AG09309 (cell line): ENCODE measurements around the gene PDZRN4.

ENCODE experiments used
- DNase-seq: peaks from one replicate; pipeline ENCODE4 v3.0.0-alpha.2; 2010; ENCODE audit warnings: low read depth
- H3K4me3 ChIP-seq: 2 replicates; pipeline ENCODE4 v1.5.1; 2011; ENCODE audit warnings: mild to moderate bottlenecking, low read depth, low read length, moderate library complexity; ENCODE audit not compliant: control insufficient read depth
- TF ChIP-seq, protein P1 (sequence below): IDR thresholded peaks from 2 replicates; pipeline ENCODE4 v1.5.1; 2011; ENCODE audit warnings: mild to moderate bottlenecking, low read depth, low read length, inconsistent platforms; ENCODE audit not compliant: insufficient read depth, control insufficient read depth; ENCODE audit errors: missing control alignments

PDZRN4 gene

DNA sequence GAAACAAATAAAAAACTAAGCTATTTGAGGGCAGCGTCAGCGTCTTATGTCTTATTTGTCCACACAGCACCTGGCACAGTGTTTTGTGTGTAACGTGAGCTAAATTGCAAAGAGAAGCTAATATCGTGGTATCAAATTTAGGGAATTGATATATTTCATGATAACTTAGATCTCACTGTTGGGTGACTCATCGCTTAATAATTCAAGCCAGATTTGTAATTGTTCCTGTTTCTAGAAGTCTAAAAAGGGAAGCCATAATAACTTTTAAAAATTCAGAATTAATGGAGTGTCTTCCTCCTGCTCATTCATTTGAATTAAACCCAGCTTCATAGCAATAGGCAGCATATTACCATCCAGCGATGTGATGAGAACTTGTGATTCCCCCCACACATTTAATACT, 214.7 kb downstream of the PDZRN4 start:
- TF ChIP-seq, protein P1, sequence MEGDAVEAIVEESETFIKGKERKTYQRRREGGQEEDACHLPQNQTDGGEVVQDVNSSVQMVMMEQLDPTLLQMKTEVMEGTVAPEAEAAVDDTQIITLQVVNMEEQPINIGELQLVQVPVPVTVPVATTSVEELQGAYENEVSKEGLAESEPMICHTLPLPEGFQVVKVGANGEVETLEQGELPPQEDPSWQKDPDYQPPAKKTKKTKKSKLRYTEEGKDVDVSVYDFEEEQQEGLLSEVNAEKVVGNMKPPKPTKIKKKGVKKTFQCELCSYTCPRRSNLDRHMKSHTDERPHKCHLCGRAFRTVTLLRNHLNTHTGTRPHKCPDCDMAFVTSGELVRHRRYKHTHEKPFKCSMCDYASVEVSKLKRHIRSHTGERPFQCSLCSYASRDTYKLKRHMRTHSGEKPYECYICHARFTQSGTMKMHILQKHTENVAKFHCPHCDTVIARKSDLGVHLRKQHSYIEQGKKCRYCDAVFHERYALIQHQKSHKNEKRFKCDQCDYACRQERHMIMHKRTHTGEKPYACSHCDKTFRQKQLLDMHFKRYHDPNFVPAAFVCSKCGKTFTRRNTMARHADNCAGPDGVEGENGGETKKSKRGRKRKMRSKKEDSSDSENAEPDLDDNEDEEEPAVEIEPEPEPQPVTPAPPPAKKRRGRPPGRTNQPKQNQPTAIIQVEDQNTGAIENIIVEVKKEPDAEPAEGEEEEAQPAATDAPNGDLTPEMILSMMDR = no peak
- H3K4me3 ChIP-seq = no peak overlapping the region
- no peak for DNase-seq

DNA sequence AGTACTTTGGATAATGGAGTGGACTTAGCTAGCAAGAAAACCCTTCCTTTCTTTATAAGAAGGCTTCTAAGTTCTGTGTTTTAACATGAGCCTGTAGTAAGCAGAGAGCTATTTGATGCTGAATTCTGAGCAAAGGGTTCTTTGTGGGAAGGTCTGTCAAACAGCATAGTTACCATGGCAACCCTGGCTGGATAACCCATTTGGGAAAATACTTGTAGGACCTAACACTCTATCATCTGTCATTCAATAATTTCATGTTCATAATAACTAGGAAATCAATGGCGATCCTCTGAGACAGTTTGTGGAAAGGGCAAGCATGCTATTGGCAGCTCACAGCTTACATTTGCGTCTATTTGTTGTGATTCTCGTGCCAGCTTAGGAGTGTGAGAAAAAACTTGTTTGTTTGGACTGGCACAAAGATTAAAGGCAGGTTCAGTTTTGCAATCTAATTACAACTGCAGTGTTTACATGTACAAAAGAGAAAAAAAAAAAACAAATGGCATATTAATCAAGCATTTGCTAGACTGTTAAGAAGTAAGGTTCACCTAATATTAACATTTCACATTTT, 219.2 kb downstream of the PDZRN4 start:
- TF ChIP-seq, protein P1 = no peak
- H3K4me3 ChIP-seq = no peak overlapping the region
- DNase-seq = no peak

DNA sequence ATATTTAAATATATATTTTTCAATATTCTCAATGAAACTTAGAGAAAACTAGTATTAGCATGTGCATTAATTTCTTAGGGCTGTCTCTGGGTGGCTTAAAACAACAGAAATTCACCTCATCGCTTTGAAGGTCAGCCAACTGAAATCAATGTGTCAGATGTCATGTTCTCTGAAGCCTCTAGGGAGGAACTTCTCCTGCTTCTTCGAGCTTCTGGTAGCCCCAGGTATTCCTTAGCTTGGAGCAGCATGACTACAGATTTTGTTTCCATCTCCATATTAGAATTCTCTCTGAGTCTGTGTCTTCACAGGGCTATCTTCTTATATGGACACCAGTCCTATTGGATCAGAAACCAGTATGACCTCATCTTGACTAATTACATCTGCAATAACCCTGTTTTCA, 221.5 kb downstream of the PDZRN4 start:
- TF ChIP-seq, protein P1 = no peak
- no peak for DNase-seq
- no peak overlapping the region for H3K4me3 ChIP-seq

DNA sequence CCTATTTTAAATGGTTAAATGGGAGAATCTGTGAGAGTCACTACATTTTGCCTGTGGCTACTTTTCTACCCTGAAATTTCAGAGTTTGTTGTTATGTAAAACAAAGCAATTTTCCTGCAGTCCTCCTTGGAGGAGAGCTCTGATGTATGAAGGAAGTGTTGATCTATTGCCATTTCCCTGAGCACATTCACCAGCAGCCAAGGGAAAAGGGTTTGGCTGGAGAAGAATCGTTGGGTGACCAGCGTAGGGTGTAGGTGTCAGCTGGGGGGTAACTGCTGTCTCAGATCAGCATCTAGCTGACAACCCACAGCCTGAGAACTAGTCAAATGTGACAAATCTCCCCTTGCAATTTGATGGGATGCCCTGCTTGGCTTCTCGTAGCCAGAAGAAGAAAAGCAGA, 230.5 kb downstream of the PDZRN4 start:
- no peak overlapping the region for H3K4me3 ChIP-seq
- TF ChIP-seq, protein P1 = no peak
- DNase-seq = no peak

DNA sequence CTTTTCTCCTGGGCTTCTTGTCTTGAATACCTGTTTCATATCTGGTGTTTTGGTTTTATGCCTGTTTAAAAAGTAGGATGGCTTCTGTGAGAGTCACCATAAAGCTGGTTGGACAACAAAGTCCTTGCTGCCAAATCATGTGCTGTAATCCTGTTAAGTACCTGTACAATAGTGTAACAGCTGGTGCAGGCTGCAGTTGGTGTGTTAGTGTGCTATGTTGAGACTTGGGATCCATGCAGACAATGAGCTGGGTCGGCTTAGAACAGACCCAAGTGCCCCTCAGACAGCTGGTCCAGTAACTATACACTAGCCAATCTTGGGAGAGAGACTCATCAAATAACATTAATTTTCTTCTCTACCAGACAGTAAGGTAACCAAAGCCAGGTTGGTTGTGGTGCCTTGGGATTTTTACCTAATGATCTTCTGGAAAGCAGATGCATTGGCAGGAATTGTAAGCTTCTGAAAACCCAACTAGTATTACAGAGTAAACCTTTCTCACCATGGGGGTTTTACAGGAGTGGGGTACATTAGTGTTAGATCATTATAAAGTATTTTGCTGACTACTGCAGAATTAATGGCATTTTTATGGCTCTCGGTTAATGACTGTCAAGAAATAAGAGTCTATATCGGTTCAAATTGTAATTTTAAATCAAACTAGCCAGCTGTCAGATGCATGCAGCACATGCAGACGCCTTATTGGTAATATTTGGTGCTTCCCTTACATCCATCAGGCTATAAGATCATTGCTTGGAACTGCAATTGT, 231.2 kb downstream of the PDZRN4 start:
- H3K4me3 ChIP-seq = no peak overlapping the region
- TF ChIP-seq, protein P1 = no peak
- no peak for DNase-seq

DNA sequence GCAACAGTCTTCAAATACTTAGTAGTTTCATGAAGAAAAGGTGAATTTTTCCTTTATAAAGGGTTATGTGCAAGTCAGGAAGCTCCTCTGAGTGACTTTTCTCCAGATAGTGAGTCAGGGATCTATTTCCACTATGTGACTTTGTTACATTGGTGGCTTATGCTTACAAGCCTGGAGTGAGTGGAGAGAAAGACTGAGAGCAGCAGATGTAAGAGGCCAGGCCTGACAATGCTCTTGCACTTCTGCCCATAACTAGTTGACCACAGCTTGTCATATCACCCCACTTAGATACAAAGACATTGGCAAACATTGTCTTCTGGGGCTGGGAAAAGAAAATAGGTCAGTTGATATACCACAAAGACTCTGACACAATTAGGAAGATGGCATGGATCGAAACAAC, 236.5 kb downstream of the PDZRN4 start:
- DNase-seq = no peak
- no peak overlapping the region for H3K4me3 ChIP-seq
- TF ChIP-seq, protein P1 = no peak

DNA sequence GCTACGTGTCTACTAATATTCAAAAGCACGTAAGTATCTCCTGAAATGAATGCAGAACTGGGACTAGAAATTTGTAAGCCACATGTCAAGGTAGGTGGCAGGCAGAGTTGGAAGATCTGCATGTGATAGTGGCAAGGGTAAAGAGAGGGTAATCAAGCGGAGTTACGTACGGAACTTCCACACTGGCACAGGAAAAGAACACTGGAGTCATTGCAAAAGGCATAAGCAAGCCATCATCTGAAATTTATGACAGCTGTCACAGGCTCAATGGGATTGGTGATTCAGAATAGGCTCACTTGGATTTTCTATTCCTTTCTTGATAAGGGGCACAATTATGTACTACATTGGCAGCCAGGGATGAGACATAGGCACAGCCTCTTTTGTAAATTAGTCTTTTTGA, 245.3 kb downstream of the PDZRN4 start:
- TF ChIP-seq, protein P1 = no peak
- no peak for DNase-seq
- H3K4me3 ChIP-seq = no peak overlapping the region
